ENCODE data around the gene LMTK2.
"Not testable (repeated sequence)": the region's sequence is repeated elsewhere in the genome, so short reads cannot be mapped to it uniquely, and the experiment has no call there.

Gene LMTK2

DNA sequence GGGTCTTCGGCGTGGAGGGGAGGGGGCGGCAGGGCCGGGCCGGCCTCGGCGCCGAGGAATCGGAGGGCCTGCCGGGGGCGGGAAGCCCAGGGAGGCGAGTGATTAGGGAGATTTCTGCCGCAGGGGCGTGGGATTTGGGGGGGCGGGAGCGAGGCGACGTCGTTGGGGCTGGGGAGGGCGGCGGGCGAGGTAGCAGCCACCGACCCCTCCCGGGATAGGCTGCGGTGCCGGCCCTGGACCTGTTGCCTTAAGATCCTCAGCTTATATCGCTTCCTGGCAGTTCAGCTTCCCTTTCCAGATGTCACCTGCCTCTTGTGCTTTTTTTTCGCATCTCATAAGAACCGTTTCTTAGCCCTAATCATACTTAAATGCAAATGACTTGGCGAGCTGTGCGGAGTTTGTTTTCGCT lies 655 bp downstream of the LMTK2 start:
- H3K27me3 ChIP-seq (replicated peaks; ENCODE audit: control insufficient read depth, insufficient read depth, low read length) = no peaks in the 10 kb centered on the region
- H3K4me3 ChIP-seq (ENCODE audit: low read length) = peak overlapping the region; percentile 93
- peak overlapping the region; percentile 91 for H3K9ac ChIP-seq (ENCODE audit: low read length)
- H3K9me3 ChIP-seq (ENCODE audit: control insufficient read depth, low read length) = peaks cover 1% of the 10 kb centered on the region
- peaks cover 11% of the 10 kb centered on the region for H3K4me1 ChIP-seq (ENCODE audit: control insufficient read depth, insufficient read depth, low read length)
- peak; percentile 40 for DNase-seq (ENCODE audit: low read depth)
- no peaks in the 10 kb centered on the region for H3K36me3 ChIP-seq (ENCODE audit: control insufficient read depth, insufficient read depth, low read length, severe bottlenecking)

DNA sequence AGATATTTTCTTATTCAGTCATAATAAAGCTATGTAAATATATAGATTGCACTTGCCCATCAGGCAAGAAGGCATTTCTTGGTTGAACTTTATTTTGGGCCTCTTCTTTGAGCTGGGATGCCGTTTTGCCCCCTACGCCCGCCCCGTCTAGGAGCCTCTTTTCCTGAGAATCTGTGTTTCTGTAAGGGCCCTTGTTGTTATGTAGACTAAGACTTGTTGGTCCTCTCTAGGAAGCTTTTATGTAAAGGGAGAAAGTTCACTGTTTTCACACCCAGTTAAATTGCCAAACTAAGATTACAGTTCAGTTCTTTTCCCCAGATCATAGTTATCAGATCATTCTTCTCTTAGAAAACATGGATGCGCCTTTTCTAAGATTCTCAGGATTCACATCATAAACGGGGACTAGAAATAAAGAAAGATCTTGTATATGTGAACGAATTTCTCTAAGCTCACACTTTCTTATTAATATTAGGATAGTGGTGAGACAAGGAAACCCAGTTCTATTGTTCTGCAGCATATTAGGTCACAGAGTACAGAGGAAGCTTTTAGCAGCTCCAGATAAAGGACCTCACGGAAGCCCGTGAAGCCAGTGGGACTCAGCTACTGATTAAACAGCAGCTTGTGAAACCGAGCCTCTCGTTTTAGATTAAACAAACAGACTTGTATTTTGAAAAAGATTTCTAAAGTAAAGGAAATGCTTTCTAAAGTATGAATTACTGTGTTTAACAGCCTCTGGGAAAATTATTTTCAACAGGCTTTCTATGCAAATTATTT lies 3.8 kb downstream of the LMTK2 start:
- Histone ChIP-seq H3K27me3 (replicated peaks; ENCODE audit: control insufficient read depth, insufficient read depth, low read length) (no peaks in the 10 kb centered on the region), H3K9me3 (ENCODE audit: control insufficient read depth, low read length) (no peaks in the 10 kb centered on the region), H3K4me3 (ENCODE audit: low read length) (no peak overlapping the region), H3K36me3 (ENCODE audit: control insufficient read depth, insufficient read depth, low read length, severe bottlenecking) (no peaks in the 10 kb centered on the region), H3K4me1 (ENCODE audit: control insufficient read depth, insufficient read depth, low read length) (peaks cover 11% of the 10 kb centered on the region), H3K9ac (ENCODE audit: low read length) (no peak overlapping the region)
- DNase-seq (ENCODE audit: low read depth) = no peak

DNA sequence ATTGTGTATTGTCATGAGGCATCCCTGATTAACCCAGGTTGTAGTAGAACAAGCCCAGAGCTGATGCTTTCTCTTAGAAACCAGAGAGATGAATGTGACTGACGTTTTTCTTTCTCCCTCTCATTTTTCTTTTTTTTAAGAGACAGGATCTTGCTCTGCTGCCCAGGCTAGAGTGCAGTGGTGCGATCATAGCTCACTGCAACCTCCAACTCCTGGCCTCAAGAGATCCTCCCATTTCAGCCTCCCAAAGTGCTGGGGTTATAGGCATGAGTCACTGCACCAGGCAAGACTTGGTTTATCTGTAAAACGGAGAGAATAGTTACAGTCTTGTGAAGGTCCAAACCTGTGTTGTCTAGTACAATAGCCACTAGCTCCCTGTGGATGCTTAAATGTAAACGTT lies 5.4 kb downstream of the LMTK2 start:
- H3K9me3 ChIP-seq (ENCODE audit: control insufficient read depth, low read length) = no peaks in the 10 kb centered on the region
- DNase-seq (ENCODE audit: low read depth) = no peak
- no peak overlapping the region for H3K9ac ChIP-seq (ENCODE audit: low read length)
- no peak overlapping the region for H3K4me3 ChIP-seq (ENCODE audit: low read length)
- no peaks in the 10 kb centered on the region for H3K27me3 ChIP-seq (replicated peaks; ENCODE audit: control insufficient read depth, insufficient read depth, low read length)
- peaks cover 11% of the 10 kb centered on the region for H3K4me1 ChIP-seq (ENCODE audit: control insufficient read depth, insufficient read depth, low read length)
- H3K36me3 ChIP-seq (ENCODE audit: control insufficient read depth, insufficient read depth, low read length, severe bottlenecking) = no peaks in the 10 kb centered on the region

DNA sequence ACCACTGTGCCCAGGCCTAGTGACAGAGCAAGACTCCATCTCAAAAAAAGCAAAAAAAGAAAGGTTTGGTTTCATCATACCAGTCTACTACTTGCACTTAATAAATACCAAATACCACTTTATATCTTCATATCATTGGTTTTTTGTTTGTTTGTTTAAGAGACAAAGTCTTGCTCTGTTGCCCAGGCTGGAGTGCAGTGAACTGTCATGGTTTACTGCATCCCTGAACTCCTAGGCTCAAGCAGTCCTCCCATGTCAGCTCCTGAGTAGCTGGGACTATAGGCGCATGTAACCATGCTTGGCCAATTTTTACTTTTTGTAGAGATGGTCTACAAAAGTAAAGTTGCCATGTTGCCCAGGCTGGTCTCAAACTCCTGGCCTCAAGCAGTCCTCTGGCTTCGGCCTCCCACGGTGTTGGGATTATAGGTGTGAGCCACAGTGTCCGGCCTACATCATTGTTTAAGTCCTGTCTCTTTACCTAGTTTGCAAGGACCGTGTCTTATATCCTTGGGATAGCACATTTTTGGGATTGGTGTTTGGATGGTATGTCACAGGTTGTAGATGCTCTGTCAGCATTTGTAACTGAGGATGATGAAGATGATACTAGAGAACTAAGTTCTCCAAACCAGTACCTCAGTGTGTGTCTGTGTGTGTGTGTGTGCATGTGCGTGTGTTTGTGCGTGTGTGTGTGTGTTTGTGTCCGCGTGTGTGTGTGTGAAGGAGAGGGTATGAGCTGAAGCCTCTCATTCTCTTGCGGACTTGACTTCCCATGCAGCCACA lies 9.3 kb downstream of the LMTK2 start:
- DNase-seq (ENCODE audit: low read depth) = no peak
- peaks cover 10% of the 10 kb centered on the region for H3K4me1 ChIP-seq (ENCODE audit: control insufficient read depth, insufficient read depth, low read length)
- no peaks in the 10 kb centered on the region for H3K27me3 ChIP-seq (replicated peaks; ENCODE audit: control insufficient read depth, insufficient read depth, low read length)
- no peak overlapping the region for H3K4me3 ChIP-seq (ENCODE audit: low read length)
- no peaks in the 10 kb centered on the region for H3K9me3 ChIP-seq (ENCODE audit: control insufficient read depth, low read length)
- no peak overlapping the region for H3K9ac ChIP-seq (ENCODE audit: low read length)
- no peaks in the 10 kb centered on the region for H3K36me3 ChIP-seq (ENCODE audit: control insufficient read depth, insufficient read depth, low read length, severe bottlenecking)

DNA sequence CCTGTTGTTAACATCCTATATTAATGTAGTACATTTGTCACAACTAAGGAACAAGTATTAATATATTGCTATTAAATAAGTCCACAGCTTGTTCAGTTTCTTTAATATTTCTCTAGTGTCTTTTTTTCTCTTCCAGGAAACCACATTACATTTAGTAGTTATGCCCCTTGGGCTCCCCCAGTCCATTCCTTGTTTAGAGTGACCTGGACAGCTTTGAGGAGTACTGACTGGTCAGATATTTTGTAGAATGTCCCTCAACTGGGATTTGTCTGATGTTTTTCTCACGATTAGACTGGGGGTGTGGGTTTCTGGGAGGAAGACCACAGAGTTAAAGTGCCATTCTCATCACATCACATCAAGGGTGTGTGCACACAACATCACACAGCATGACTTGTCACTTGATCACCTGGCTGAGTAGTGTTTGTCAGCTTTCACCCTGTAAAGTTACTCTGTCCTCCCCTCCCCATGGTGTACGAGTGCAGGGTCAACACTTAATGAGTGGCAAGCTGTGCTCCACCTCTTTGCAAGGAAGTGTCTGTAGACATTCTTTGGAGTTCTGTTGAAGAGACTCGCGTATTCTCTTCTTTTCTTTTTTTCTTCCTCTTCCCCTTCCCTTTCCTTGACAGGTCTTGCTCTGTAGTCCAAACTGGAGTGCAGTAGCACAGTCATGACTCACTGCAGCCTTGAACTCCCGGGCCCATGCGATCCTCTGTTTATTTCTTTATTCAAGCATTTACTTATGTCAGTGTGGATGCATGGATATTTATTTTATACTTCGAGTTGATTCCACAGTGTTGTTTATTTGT lies 10.2 kb downstream of the LMTK2 start:
- H3K9ac ChIP-seq (ENCODE audit: low read length) = no peak overlapping the region
- peaks cover 10% of the 10 kb centered on the region for H3K4me1 ChIP-seq (ENCODE audit: control insufficient read depth, insufficient read depth, low read length)
- peak; percentile 41 for DNase-seq (ENCODE audit: low read depth)
- H3K27me3 ChIP-seq (replicated peaks; ENCODE audit: control insufficient read depth, insufficient read depth, low read length) = no peaks in the 10 kb centered on the region
- no peaks in the 10 kb centered on the region for H3K36me3 ChIP-seq (ENCODE audit: control insufficient read depth, insufficient read depth, low read length, severe bottlenecking)
- no peaks in the 10 kb centered on the region for H3K9me3 ChIP-seq (ENCODE audit: control insufficient read depth, low read length)
- no peak overlapping the region for H3K4me3 ChIP-seq (ENCODE audit: low read length)

DNA sequence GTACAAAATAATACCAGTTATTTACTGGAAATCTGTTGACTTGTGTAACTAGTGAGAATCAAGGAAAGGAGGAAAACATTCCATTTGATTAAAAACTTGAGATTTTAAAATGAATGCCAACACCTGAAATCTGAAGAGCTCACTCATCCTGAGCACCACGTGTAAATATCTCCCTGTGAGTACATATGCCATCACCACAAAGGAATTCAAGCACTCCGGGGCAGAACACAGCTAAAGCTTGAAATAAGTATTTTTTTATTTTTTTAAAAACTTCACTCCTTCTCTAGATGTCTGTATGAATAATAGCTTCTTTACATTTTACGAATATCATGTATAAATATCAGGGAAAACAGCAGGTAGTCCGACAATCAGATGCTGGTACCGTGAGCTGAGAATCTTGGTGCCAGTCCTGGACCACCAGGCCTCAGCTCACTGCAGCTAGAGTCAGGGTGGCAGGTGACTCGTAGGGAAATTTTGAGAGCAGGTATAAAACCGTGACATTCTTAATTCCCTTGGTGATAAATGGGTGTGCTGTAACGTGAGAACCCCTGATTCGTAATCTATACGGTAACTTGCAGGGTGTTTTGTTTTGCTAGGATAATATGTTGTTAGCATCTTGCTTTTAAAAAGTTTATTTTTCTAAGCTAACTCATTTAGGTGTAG lies 12.7 kb downstream of the LMTK2 start:
- H3K4me1 ChIP-seq (ENCODE audit: control insufficient read depth, insufficient read depth, low read length) = peaks cover 10% of the 10 kb centered on the region
- no peak overlapping the region for H3K9ac ChIP-seq (ENCODE audit: low read length)
- H3K4me3 ChIP-seq (ENCODE audit: low read length) = no peak overlapping the region
- DNase-seq (ENCODE audit: low read depth) = peak; percentile 68
- H3K36me3 ChIP-seq (ENCODE audit: control insufficient read depth, insufficient read depth, low read length, severe bottlenecking) = no peaks in the 10 kb centered on the region
- no peaks in the 10 kb centered on the region for H3K27me3 ChIP-seq (replicated peaks; ENCODE audit: control insufficient read depth, insufficient read depth, low read length)
- H3K9me3 ChIP-seq (ENCODE audit: control insufficient read depth, low read length) = no peaks in the 10 kb centered on the region

DNA sequence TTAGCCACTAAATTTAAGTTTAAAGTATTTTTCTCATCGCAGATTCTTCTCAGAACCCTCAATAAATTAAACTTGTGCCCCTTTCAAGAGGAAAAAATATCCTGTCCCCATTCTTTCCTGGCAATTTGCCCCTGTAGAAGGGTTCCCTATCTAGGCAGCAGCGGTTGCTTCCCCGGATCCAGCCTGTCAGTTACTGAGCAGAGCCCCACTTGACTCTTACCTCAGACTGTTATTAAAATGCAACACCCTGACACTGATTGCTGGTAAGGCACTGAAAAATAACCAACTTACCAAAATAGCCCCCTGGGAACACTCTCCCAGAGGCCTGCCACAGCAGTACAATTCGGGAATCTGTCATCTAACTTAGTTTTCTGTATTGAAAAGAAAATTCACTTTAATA lies 13.9 kb downstream of the LMTK2 start:
- Histone ChIP-seq H3K9ac (ENCODE audit: low read length) (no peak overlapping the region), H3K4me1 (ENCODE audit: control insufficient read depth, insufficient read depth, low read length) (peaks cover 10% of the 10 kb centered on the region), H3K27me3 (replicated peaks; ENCODE audit: control insufficient read depth, insufficient read depth, low read length) (no peaks in the 10 kb centered on the region), H3K4me3 (ENCODE audit: low read length) (no peak overlapping the region), H3K36me3 (ENCODE audit: control insufficient read depth, insufficient read depth, low read length, severe bottlenecking) (no peaks in the 10 kb centered on the region), H3K9me3 (ENCODE audit: control insufficient read depth, low read length) (no peaks in the 10 kb centered on the region)
- DNase-seq (ENCODE audit: low read depth) = no peak

DNA sequence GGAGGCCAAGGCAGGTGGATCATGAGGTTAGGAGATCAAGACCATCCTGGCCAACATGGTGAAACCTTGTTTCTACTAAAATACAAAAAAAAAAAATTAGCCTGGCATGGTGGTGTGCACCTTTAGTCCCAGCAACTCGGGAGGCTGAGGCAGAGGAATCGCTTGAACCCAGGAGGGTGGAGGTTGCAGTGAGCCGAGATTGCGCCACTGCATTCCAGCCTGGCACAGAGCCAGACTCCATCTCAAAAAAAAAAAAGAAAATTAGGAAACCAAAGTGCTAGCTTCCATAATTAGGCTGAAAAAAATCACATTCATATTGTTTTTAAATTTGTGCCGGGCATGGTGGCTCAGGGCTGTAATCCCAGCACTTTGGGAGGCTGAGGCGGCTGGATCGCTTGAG lies 14.7 kb downstream of the LMTK2 start:
- not testable (repeated sequence) for DNase-seq (ENCODE audit: low read depth); H3K36me3 ChIP-seq (ENCODE audit: control insufficient read depth, insufficient read depth, low read length, severe bottlenecking); H3K4me3 ChIP-seq (ENCODE audit: low read length); H3K9ac ChIP-seq (ENCODE audit: low read length); H3K27me3 ChIP-seq (replicated peaks; ENCODE audit: control insufficient read depth, insufficient read depth, low read length); H3K9me3 ChIP-seq (ENCODE audit: control insufficient read depth, low read length)
- peaks cover 10% of the 10 kb centered on the region for H3K4me1 ChIP-seq (ENCODE audit: control insufficient read depth, insufficient read depth, low read length)

DNA sequence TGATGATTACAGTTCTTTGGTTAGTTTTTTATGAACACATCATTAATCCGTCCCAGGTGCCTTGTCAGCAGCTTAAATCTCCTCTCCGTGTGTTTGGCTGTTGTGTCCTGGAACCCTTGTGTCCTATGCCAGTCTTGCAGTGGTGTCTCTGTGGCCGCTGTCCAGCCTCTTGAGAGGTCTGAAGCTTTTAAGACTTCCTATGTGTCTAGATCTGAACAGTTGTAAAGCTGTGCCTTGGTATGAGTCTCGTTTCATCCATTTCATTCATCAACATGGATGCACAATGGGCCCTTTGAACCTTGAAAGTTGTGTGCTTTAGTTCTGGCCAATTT lies 16.7 kb downstream of the LMTK2 start:
- no peaks in the 10 kb centered on the region for H3K36me3 ChIP-seq (ENCODE audit: control insufficient read depth, insufficient read depth, low read length, severe bottlenecking)
- no peaks in the 10 kb centered on the region for H3K27me3 ChIP-seq (replicated peaks; ENCODE audit: control insufficient read depth, insufficient read depth, low read length)
- H3K9ac ChIP-seq (ENCODE audit: low read length) = no peak overlapping the region
- no peak for DNase-seq (ENCODE audit: low read depth)
- H3K4me1 ChIP-seq (ENCODE audit: control insufficient read depth, insufficient read depth, low read length) = peaks cover 10% of the 10 kb centered on the region
- no peaks in the 10 kb centered on the region for H3K9me3 ChIP-seq (ENCODE audit: control insufficient read depth, low read length)
- no peak overlapping the region for H3K4me3 ChIP-seq (ENCODE audit: low read length)

DNA sequence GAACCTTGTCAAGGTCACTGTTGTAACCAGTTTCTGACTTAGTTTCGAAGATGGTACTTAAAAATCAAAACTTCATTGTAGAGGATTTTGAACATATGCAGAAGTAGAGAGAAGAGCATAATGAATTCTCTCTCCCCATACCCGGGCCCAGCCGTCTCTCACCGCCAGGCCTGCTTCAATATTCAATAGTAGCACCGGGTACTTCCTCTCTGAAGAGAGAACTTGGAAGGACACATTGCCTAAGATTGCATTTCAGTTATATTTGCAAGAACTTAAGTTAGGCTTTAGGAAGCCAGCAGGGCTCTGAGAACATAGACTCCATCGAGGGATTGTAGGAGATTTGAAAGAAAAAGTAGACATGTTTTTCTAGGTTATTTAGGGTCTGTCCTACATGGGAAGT lies 19.1 kb downstream of the LMTK2 start:
- Histone ChIP-seq H3K9me3 (ENCODE audit: control insufficient read depth, low read length) (no peaks in the 10 kb centered on the region), H3K36me3 (ENCODE audit: control insufficient read depth, insufficient read depth, low read length, severe bottlenecking) (no peaks in the 10 kb centered on the region), H3K4me3 (ENCODE audit: low read length) (no peak overlapping the region), H3K9ac (ENCODE audit: low read length) (no peak overlapping the region), H3K4me1 (ENCODE audit: control insufficient read depth, insufficient read depth, low read length) (no peaks in the 10 kb centered on the region), H3K27me3 (replicated peaks; ENCODE audit: control insufficient read depth, insufficient read depth, low read length) (no peaks in the 10 kb centered on the region)
- no peak for DNase-seq (ENCODE audit: low read depth)
